ENCODE measurements around the gene GOLT1A. TPM values are rescaled to one million over a fixed set of nuclear protein-coding genes. Genes with fewer than 3 reads are reported as not detected.
A peak's percentile ranks its signal among the peaks of the same experiment; 100 is the strongest.

The GOLT1A gene
- total RNA-seq, 2 donors from 2014 or later, result not detected

GRCh38 chr1:204198348-204199340 is 15.1 kb downstream of the GOLT1A start:
- H3K27me3 ChIP-seq, result no peaks in the 10 kb centered on the region
- no peaks in the 10 kb centered on the region for H3K36me3 ChIP-seq
- TF ChIP-seq CTCF (IDR thresholded peaks at IDR 0.05), result peak in 1 of 2 donors; percentile 12
- peaks cover 0 to 18% of the 10 kb centered on the region in 2 donors for H3K4me1 ChIP-seq
- no peak for DNase-seq (ENCODE audit: low spot score)
- H3K9me3 ChIP-seq, result no peaks in the 10 kb centered on the region
- no peak overlapping the region for H3K4me3 ChIP-seq
- peak overlapping the region in 1 of 2 donors; percentile 69 for H3K27ac ChIP-seq

- Histone ChIP-seq H3K4me3 (no peak overlapping the region), H3K4me1 (peaks cover 0 to 18% of the 10 kb centered on the region in 2 donors), H3K27me3 (no peaks in the 10 kb centered on the region), H3K27ac (no peak overlapping the region), H3K9me3 (no peaks in the 10 kb centered on the region), H3K36me3 (no peaks in the 10 kb centered on the region)
- no peak for TF ChIP-seq CTCF (IDR thresholded peaks at IDR 0.05)
- DNase-seq (ENCODE audit: low spot score), result no peak
These were observed 16.7 kb downstream of the GOLT1A start for GRCh38 chr1:204197068-204197467.

GRCh38 chr1:204196068-204196795 is 17.6 kb downstream of the GOLT1A start, which contains the start of gene KISS1:
KISS1 (minus strand) TSS chr1:204196491; CDS start chr1:204192876, 3,615 bp downstream.
- no peak for DNase-seq (ENCODE audit: low spot score)
- H3K27me3 ChIP-seq, result no peaks in the 10 kb centered on the region
- no peak for TF ChIP-seq CTCF (IDR thresholded peaks at IDR 0.05)
- no peaks in the 10 kb centered on the region for H3K9me3 ChIP-seq
- peaks cover 0 to 18% of the 10 kb centered on the region in 2 donors for H3K4me1 ChIP-seq
- H3K36me3 ChIP-seq, result no peaks in the 10 kb centered on the region
- no peak within 1 kb of the TSS for H3K27ac ChIP-seq
- H3K4me3 ChIP-seq, result no peak within 1 kb of the TSS

- no peak overlapping the region for H3K27ac ChIP-seq
- TF ChIP-seq CTCF (IDR thresholded peaks at IDR 0.05), result no peak
- no peak overlapping the region for H3K4me3 ChIP-seq
- no peak for DNase-seq (ENCODE audit: low spot score)
- peaks cover 0 to 26% of the 10 kb centered on the region in 2 donors for H3K4me1 ChIP-seq
- no peaks in the 10 kb centered on the region for H3K36me3 ChIP-seq
- H3K9me3 ChIP-seq, result no peaks in the 10 kb centered on the region
- H3K27me3 ChIP-seq, result no peaks in the 10 kb centered on the region
These were observed 19.0 kb downstream of the GOLT1A start for GRCh38 chr1:204194771-204195170.

GRCh38 chr1:204194080-204194479 is 19.7 kb downstream of the GOLT1A start:
- Histone ChIP-seq H3K36me3 (no peaks in the 10 kb centered on the region), H3K9me3 (no peaks in the 10 kb centered on the region), H3K4me3 (no peak overlapping the region), H3K4me1 (peaks cover 0 to 20% of the 10 kb centered on the region in 2 donors), H3K27me3 (no peaks in the 10 kb centered on the region), H3K27ac (no peak overlapping the region)
- DNase-seq (ENCODE audit: low spot score), result no peak
- no peak for TF ChIP-seq CTCF (IDR thresholded peaks at IDR 0.05)
